Coronary artery (tissue), 2 donors: ENCODE data around the gene CR1L.
"Not testable (repeated sequence)": the region's sequence is repeated elsewhere in the genome, so short reads cannot be mapped to it uniquely, and the experiment has no call there.

Experiments
- DNase-seq: peaks from one replicate; pipeline ENCODE4 v3.0.0-alpha.2; 2017; ENCODE audit warnings: low spot score
- H3K27ac ChIP-seq, 2 donors: fragments of 200-600 bp; sonication (generic); one replicate each; pipeline ENCODE4 v1.5.1; 2016 to 2019
- H3K4me3 ChIP-seq: fragments of 200-600 bp; sonication (generic); 2 replicates; pipeline ENCODE4 v1.5.1; 2016; ENCODE audit warnings: mild to moderate bottlenecking, moderate library complexity
- CTCF ChIP-seq: fragments of 200-600 bp; sonication (generic); IDR thresholded peaks from one replicate; pipeline ENCODE4 v1.5.1; 2019; ENCODE audit warnings: antibody characterized with exemption

The CR1L gene

DNA sequence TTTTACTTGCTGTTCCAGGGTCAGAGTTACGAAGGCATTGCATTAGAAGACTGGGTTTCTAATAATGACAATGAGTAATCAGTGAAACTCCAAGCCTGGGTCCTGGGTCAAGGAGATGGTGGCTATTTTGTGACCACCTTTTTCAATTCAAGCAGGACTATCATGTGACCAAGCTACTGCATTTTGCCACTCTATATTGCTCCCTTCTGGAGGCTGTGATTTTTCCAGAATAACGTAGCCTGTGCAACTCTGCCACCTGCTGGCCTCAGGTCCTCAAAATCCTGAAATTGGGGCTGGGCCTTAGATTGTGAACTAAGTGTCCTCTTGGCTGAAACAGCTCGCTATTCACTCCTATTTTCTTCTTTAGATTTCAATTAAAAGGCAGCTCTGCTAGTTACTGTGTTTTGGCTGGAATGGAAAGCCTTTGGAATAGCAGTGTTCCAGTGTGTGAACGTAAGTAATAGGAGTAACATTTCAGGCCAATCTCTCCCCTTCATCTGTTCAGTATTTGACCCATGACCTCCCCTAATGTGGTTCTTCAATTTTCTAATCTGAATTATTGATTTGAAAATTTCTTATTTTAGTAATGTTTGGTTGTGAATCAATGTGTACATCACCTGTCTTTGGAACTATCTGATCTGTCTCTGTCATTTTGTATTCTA, 54.0 kb downstream of the CR1L start:
- DNase-seq = no peak
- TF ChIP-seq CTCF = peak; percentile 40
- Histone ChIP-seq H3K4me3 (no peak overlapping the region), H3K27ac (no peak overlapping the region)

DNA sequence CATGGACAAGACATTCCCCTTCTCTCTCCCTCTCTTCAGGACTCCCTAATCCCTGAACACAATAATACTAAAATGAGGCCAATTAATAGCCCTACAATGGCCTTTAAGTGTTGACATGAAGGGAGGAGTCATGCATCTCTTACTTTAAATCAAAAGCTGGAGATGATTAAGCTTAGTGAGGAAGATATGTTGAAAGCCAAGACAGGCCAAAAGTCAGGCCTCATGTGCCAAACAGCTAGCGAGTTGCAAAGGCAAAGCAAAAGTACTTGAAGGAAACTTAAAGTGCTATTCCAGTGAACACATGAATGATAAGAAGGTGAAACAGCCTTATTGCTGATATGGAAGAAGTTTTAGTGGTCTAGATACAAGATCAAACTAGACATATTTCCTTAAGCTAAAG, 57.4 kb downstream of the CR1L start:
- DNase-seq = no peak
- Histone ChIP-seq H3K4me3 (no peak overlapping the region), H3K27ac (no peak overlapping the region)
- TF ChIP-seq CTCF = no peak

DNA sequence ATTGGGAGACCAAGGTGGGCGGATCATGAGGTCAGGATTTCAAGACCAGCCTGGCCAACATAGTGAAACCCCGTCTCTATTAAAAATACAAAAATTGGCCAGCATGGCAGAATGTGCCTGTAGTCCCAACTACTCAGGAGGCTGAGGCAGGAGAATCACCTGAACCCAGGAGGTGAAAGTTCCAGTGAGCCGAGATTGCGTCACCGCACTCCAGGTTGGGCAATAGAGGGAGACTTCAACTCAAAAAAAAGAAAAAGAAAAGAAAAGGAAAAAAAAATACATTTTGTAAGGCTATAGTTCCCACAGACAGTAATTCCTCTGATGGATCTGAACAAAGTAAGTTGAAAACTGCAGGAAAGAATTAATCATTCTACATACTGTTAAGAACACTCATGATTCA, 58.8 kb downstream of the CR1L start:
- no peak for DNase-seq
- H3K27ac ChIP-seq = no peak overlapping the region
- no peak for TF ChIP-seq CTCF
- H3K4me3 ChIP-seq = no peak overlapping the region

DNA sequence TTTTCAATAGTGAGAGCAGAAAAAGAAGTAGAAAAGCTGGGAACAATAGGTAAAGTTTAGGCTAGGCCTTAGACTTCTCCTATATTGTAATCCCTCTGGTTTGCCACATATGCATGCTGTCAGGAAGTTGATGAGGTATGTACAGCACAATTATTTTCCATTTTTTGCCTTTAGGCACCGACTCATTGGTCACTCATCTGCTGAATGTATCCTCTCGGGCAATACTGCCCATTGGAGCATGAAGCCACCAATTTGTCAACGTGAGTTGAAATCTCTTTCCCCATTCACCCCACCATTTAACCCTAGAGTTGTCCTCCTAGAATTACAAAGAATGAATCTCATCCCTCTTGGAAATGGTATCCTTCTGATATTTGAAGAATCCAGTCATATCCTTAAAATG, 63.1 kb downstream of the CR1L start:
- not testable (repeated sequence) for H3K4me3 ChIP-seq, H3K27ac ChIP-seq, DNase-seq

GRCh38 chr1:207711285-207711684, 66.4 kb downstream of the CR1L start:
- no peak for DNase-seq
- H3K4me3 ChIP-seq = no peak overlapping the region
- no peak overlapping the region for H3K27ac ChIP-seq
- TF ChIP-seq CTCF = no peak

DNA sequence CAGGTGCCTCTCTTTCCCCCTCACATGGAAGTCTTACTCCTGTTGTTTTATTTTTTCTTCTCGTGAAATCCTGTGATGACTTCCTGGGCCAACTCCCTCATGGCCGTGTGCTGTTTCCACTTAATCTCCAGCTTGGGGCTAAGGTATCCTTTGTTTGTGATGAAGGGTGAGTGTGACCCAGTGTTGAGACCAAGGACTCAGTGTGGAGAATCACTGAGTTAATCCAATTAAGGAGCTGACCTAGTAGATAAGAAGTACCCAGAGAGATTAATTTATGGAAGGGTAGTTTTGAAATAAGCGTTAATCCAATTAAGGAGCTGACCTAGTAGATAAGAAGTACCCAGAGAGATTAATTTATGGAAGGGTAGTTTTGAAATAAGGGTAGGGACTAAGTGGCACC, 67.8 kb downstream of the CR1L start:
- not testable (repeated sequence) for DNase-seq, H3K27ac ChIP-seq

GRCh38 chr1:207713529-207713928, 68.6 kb downstream of the CR1L start:
- no peak for TF ChIP-seq CTCF
- H3K4me3 ChIP-seq = no peak overlapping the region
- no peak for DNase-seq
- H3K27ac ChIP-seq = no peak overlapping the region

More for the DNA sequence above, 67.8 kb downstream of the CR1L start:
- not testable (repeated sequence) for H3K4me3 ChIP-seq

GRCh38 chr1:207719234-207719633, 74.3 kb downstream of the CR1L start:
- no peak for DNase-seq
- H3K27ac ChIP-seq = no peak overlapping the region
- H3K4me3 ChIP-seq = no peak overlapping the region
- TF ChIP-seq CTCF = no peak

DNA sequence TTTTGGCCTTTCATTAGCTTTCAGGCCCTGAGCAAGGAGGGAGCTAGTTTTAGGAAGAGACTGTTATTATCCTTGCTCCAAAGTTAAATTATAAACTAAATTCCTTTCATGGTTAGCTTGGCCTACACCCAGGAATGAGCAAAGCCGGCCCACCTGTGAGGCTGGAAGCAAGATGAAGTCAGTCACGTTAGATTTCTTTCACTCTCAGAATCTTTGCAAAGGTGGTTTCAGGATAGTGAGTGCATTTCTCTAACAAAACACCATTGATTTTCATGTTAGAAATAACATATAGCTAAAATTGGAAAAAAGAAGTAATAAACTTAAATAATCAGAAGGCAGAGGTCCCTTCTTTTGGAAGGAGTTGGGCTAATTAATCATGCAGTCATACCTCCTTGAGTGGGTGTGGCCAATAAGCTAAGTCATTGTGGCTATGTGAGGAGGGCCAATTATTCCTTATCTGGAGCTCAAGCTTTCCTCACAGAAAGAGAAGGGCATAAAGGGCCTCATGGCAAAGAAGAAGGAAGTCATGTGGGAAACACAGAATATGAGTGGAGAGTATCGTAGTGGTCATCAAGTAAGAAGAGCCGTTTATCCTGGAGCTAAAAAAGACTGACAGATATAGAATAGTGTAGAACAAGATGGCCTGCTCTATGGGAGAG, 83.4 kb downstream of the CR1L start:
- DNase-seq, H3K4me3 ChIP-seq, H3K27ac ChIP-seq: not testable (repeated sequence)

DNA sequence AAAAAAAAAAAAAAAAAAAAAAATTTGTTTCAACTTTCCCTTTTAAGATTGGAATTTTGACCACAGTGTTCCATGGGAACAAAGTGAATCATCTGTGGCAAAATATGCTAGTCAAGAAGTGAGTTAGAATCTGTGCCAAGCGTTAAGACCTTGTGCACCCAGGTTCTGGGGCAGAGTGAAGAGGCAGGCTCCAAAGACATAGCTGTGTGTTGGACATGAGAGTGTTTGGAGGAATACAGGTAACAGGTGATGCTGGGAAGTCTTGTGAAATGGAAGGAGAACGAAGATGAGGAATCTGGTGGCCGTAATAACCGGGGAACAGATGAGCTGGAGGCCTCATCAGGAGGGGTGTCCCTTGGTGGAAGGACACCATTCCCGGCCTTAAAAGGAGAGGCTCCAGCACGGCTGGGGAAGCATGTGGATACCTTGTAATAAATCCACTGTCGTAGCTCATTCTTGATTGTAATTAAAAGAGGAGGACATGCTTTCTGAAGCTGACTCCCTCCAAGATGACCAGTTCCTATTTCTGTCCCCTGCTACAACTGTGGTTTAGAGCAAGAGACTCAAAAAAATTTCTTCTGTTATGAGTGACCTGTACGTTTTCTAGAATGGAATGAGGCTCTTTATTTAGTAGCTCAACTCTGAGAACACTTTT, 92.7 kb downstream of the CR1L start:
- not testable (repeated sequence) for H3K27ac ChIP-seq, DNase-seq, H3K4me3 ChIP-seq

DNA sequence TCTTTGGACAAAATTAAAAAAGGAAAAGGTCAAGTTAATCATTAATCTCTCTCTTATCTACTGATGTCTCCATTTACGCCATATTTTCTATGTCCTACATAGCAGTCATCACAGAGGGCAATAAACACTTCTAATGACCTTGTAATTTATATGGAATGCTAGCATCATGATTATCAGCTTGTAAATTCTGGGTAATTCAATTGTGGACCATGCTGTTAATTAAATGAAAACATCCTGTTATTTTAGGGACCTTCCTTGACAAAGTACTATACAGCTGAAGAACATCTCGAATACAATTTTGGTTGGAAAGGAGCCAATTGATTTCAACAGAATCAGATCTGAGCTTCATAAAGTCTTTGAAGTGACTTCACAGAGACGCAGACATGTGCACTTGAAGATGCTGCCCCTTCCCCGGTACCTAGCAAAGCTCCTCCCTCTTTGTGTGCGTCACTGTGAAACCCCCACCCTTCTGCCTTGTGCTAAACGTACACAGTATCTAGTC, 93.3 kb downstream of the CR1L start:
- not testable (repeated sequence) for DNase-seq, H3K27ac ChIP-seq

More for the DNA sequence above, 93.3 kb downstream of the CR1L start:
- H3K4me3 ChIP-seq = not testable (repeated sequence)
